ENCODE results near the gene CLDND2. TPM values are rescaled to one million over a fixed set of nuclear protein-coding genes. Genes with fewer than 3 reads are reported as not detected.
A peak's percentile ranks its signal among the peaks of the same experiment; 100 is the strongest.
"Not testable (repeated sequence)": the region's sequence is repeated elsewhere in the genome, so short reads cannot be mapped to it uniquely, and the experiment has no call there.

Gene CLDND2
- total and polyA plus RNA-seq, 12 donors, result 1.2 to 2.2 (median 1.6) TPM; not detected in 2

DNA sequence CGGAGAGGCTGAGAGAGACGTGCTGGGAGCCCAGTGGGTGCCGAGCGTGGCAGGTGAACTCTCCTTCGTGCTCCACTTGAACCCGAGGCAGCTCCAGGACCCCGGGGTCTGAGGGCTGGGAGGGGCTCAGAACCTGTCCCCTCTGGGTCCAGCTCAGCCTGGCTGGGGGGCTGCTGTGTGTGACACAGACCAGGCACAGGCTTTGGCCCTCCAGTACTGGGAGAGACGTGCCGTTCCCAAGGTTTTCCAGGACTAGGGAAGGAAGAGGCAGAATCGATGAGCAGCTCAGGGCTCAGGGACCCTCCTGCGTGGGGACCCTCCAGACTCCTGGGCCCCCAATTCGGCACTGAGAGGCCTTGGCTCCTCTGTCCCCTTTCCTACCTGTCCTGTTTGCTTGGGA, 46.4 kb upstream of the CLDND2 start:
- Histone ChIP-seq H3K36me3 (no peaks in the 10 kb centered on the region), H3K27me3 (peaks cover 0 to 30% (median 7%) of the 10 kb centered on the region in 7 donors), H3K4me1 (peaks cover 0 to 26% (median 0%) of the 10 kb centered on the region in 9 donors), H3K4me3 (no peak overlapping the region), H3K27ac (no peak overlapping the region), H3K9me3 (no peaks in the 10 kb centered on the region)
- DNase-seq (no peak), ATAC-seq (no peak)
- 86 to 92% methylated on average over 11 to 12 of the region's 12 CpGs for WGBS, 2 donors
- intact Hi-C loops (cut with DNase I), result no loop called here
- TF ChIP-seq, protein P1, sequence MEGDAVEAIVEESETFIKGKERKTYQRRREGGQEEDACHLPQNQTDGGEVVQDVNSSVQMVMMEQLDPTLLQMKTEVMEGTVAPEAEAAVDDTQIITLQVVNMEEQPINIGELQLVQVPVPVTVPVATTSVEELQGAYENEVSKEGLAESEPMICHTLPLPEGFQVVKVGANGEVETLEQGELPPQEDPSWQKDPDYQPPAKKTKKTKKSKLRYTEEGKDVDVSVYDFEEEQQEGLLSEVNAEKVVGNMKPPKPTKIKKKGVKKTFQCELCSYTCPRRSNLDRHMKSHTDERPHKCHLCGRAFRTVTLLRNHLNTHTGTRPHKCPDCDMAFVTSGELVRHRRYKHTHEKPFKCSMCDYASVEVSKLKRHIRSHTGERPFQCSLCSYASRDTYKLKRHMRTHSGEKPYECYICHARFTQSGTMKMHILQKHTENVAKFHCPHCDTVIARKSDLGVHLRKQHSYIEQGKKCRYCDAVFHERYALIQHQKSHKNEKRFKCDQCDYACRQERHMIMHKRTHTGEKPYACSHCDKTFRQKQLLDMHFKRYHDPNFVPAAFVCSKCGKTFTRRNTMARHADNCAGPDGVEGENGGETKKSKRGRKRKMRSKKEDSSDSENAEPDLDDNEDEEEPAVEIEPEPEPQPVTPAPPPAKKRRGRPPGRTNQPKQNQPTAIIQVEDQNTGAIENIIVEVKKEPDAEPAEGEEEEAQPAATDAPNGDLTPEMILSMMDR (IDR thresholded peaks at IDR 0.05), result no peak

DNA sequence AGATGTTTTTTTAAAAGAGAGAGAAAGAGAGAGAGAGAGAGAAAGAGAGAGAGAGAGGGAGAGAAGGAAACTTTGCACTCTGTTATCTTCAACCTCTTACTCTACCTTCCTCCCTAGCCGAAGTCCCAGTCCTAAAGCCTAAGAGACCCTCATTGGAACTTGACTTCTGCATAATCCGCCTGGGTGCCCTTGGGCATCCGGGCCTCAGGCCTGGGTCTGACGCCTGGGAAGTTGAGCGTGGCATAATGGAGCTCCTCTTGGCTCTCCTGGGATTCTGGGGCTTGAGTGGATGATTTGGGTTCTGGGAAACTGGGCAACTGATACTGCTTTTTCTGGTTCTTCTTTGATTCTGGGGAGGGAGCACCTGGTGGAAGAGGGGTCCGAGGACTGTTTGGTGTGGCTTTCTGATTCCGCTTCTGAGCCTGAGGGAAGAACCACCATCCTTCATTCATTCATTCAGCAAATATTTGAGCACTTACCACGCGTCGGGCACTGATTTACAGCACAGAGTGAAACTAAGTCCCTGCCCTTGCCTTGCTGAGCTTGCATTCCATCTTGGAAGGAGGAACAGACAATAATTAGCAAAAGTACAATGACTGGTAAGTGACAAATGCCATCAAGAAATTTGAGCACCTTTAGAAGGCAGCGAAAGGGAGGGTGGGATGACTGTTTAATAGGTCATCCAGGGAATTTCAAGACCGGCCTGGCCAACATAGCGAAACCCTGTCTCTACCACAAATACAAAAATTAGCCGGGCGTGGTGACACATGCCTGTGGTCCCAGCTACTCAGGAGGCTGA, 42.3 kb upstream of the CLDND2 start:
- Histone ChIP-seq H3K36me3 (no peaks in the 10 kb centered on the region), H3K27me3 (peaks cover 0 to 12% (median 4%) of the 10 kb centered on the region in 7 donors), H3K27ac (no peak overlapping the region), H3K9me3 (peaks cover 0 to 2% (median 0%) of the 10 kb centered on the region in 11 donors), H3K4me3 (no peak overlapping the region), H3K4me1 (peaks cover 0 to 36% (median 0%) of the 10 kb centered on the region in 9 donors)
- intact Hi-C loops (cut with DNase I), result loop anchor here in 1 of 10 donors (5.0 kb wide), 1 partner anchor 74 kb away; no protein-coding TSS in a partner anchor
- ATAC-seq (no peak), DNase-seq (no peak)
- WGBS, 2 donors, result 89 to 91% methylated on average over 15 of the region's 15 CpGs
- TF ChIP-seq, protein P1 (IDR thresholded peaks at IDR 0.05), result no peak

DNA sequence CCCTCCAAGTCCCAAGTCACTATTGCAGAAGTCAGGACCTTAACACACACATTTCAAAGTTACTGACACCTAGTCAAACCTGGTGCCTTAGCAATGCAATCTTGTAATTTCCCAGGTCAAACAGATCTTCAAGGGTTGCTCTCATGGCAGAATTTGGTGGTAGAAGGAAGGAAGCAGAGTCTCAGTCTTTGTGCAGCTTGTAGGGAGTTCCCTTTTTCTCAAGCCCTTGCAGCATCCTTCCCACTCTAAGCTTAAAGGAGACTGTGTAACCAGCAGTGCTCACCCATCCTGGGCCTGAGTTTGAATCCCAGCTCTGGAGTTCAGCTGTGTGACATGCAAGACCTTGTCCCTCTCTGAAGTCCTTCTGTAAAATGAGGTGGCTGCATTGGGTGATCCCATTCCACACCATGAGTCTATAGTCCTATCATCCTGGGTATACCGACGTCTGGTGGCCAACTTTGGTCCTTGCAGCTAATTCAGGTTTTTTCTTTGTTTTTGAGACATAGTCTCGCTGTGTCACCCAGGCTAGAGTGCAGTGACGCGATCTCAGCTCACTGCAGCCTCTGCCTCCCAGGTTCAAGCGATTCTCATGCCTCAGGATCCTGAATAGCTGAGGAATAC, 38.8 kb upstream of the CLDND2 start:
- peak in 2 of 8 donors; percentile 20 to 31 for ATAC-seq
- no peaks in the 10 kb centered on the region for H3K36me3 ChIP-seq
- no peak overlapping the region for H3K4me3 ChIP-seq
- intact Hi-C loops (cut with DNase I), result loop anchor here in 1 of 10 donors (5.0 kb wide), 1 partner anchor 70 kb away; no protein-coding TSS in a partner anchor
- H3K9me3 ChIP-seq, result peaks cover 0 to 13% (median 0%) of the 10 kb centered on the region in 11 donors
- TF ChIP-seq, protein P1 (IDR thresholded peaks at IDR 0.05), result peak in 7 of 9 donors; percentile 23 to 43 (median 33)
- peaks cover 0 to 12% (median 0%) of the 10 kb centered on the region in 7 donors for H3K27me3 ChIP-seq
- H3K27ac ChIP-seq, result peak overlapping the region in 1 of 10 donors; percentile 59
- no peak for DNase-seq
- 42 to 47% methylated on average over 6 of the region's 6 CpGs for WGBS, 2 donors
- peaks cover 0 to 35% (median 0%) of the 10 kb centered on the region in 9 donors for H3K4me1 ChIP-seq

DNA sequence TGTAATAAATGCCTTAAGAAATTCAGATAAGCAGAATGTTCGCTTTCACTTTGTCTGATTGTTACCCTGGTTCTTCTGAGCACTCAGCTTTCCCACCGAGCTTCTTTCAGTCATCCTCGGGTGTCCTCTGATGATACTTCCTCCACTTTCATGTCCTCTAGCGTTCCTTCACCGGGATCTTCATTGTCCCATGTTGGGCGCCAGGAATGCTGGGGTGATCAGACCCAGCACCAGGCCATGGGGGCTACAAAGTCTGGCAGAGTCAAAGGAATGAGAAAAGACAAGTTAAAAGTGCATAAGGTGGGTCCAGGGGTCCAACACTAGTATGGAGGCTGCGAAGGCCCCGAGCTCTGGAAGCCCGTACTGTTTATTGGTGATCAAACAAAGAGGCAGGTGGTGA, 33.3 kb upstream of the CLDND2 start:
- H3K4me3 ChIP-seq, result no peak overlapping the region
- WGBS, 2 donors, result 95% methylated on average over 9 of the region's 9 CpGs
- ATAC-seq (no peak), DNase-seq (no peak)
- peaks cover 0 to 23% (median 5%) of the 10 kb centered on the region in 11 donors for H3K9me3 ChIP-seq
- H3K4me1 ChIP-seq, result peaks cover 0 to 11% (median 0%) of the 10 kb centered on the region in 9 donors
- intact Hi-C loops (cut with DNase I), result no loop called here
- peaks cover 0 to 9% (median 0%) of the 10 kb centered on the region in 7 donors for H3K27me3 ChIP-seq
- TF ChIP-seq, protein P1 (IDR thresholded peaks at IDR 0.05), result no peak
- H3K36me3 ChIP-seq, result no peaks in the 10 kb centered on the region
- no peak overlapping the region for H3K27ac ChIP-seq

DNA sequence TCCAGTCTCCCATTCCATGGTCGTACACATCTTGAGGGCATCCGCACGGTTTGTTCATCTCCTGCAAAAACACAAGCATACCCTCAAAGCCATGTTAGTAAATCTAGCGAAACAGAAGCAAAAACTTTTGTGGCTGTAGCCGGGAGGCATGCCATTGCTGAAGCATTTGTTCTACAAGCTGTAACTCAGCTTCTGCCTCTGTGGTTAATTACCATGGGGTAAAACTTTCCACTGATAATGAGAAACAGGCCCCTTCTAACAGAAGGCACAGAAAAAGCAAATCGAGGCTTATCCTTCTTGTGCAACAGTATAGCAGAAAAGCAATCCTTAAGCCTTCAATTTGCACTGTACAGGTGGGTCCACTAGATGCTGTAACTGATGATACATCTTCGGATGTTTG, 31.1 kb upstream of the CLDND2 start:
- 82 to 91% methylated on average over 7 of the region's 7 CpGs for WGBS, 2 donors
- not testable (repeated sequence) for H3K36me3 ChIP-seq, H3K4me3 ChIP-seq, H3K27ac ChIP-seq, ATAC-seq, DNase-seq, H3K27me3 ChIP-seq
- Histone ChIP-seq H3K4me1 (peaks cover 0 to 13% (median 0%) of the 10 kb centered on the region in 9 donors), H3K9me3 (peaks cover 0 to 20% (median 5%) of the 10 kb centered on the region in 11 donors)
- intact Hi-C loops (cut with DNase I), result loop anchor here in 1 of 10 donors (10.0 kb wide), 1 partner anchor 65 kb away; no protein-coding TSS in a partner anchor

Data from heart right ventricle (tissue), 16 donors.